ENCODE results near the gene EXOSC5.

DNA sequence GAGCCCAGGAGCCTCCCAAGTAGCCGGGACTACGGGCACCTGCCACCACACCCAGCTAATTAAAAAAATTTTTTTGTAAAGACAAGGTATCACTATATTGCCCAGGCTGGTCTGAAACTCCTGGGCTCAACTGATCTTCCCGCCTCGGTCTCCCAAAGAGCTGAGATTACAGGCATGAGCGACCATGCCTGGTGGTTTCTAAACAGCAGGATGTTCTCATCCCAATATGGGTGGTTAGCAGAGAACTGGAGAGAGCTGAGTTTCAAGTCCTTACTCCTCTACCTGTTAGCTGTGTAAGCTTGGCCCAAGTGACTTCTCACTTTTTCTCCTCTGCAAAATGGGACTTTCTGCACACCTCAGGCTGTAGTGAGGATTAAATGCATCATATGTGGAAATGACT is 12.8 kb downstream of the EXOSC5 start:
- TF ChIP-seq, protein P1, sequence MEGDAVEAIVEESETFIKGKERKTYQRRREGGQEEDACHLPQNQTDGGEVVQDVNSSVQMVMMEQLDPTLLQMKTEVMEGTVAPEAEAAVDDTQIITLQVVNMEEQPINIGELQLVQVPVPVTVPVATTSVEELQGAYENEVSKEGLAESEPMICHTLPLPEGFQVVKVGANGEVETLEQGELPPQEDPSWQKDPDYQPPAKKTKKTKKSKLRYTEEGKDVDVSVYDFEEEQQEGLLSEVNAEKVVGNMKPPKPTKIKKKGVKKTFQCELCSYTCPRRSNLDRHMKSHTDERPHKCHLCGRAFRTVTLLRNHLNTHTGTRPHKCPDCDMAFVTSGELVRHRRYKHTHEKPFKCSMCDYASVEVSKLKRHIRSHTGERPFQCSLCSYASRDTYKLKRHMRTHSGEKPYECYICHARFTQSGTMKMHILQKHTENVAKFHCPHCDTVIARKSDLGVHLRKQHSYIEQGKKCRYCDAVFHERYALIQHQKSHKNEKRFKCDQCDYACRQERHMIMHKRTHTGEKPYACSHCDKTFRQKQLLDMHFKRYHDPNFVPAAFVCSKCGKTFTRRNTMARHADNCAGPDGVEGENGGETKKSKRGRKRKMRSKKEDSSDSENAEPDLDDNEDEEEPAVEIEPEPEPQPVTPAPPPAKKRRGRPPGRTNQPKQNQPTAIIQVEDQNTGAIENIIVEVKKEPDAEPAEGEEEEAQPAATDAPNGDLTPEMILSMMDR (IDR thresholded peaks at IDR 0.05), result no peak
- TF ChIP-seq EP300 (IDR thresholded peaks at IDR 0.05) (no peak), POLR2A (IDR thresholded peaks at IDR 0.05) (no peak)
